NT2/D1 (cell line): ENCODE measurements around the gene XKR7.

Experiments used
- SUZ12 ChIP-seq: IDR thresholded peaks from 2 replicates; pipeline ENCODE4 v1.6.1; 2011; ENCODE audit not compliant: insufficient read length, insufficient read depth; ENCODE audit errors: extremely low read depth
- YY1 ChIP-seq: IDR thresholded peaks from 2 replicates; pipeline ENCODE4 v1.6.1; 2011; ENCODE audit not compliant: insufficient read length, insufficient read depth
- ZNF274 ChIP-seq: IDR thresholded peaks from 2 replicates; pipeline ENCODE4 v1.6.1; 2011; ENCODE audit warnings: mild to moderate bottlenecking, low read depth, low read length

DNA sequence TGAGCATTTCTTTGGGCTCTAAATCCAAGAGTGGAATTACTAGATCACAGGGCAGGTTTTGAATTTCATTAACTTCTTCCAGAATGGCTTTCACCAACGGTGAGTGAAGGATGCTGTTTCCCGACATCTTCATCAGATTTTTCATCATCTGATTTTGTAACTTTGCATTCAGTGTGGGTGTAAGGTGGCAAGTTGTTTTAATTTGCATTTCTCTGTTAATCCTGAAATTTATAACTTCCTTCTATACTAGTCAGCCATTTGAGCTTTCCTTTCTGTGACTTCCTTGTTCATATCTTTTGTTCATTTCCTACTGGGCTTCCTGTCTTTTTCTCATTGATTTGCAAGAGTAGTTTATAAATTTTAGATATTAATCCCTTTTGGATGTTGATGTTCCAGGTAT, 65.4 kb downstream of the XKR7 start:
- TF ChIP-seq YY1 (no peak), ZNF274 (no peak), SUZ12 (no peak)
